GM20000 (cell line): ENCODE results near the gene PIK3AP1.

Source experiments
- DNase-seq: peaks from one replicate; pipeline ENCODE4 v3.0.0; 2012; ENCODE audit warnings: low spot score
- CTCF ChIP-seq: IDR thresholded peaks from 2 replicates; pipeline ENCODE4 v1.5.1; 2012; ENCODE audit warnings: mild to moderate bottlenecking, control low read depth; ENCODE audit errors: extremely low read depth, missing control alignments

PIK3AP1 gene

GRCh38 chr10:96642973-96643372, 77.3 kb downstream of the PIK3AP1 start:
- DNase-seq = peak; percentile 60
- peak; percentile 64 for TF ChIP-seq CTCF

- TF ChIP-seq CTCF = no peak
- DNase-seq = no peak
Observed at GRCh38 chr10:96642530-96642929, 77.8 kb downstream of the PIK3AP1 start.

GRCh38 chr10:96641396-96642295, 78.7 kb downstream of the PIK3AP1 start:
- DNase-seq = no peak
- TF ChIP-seq CTCF = no peak

- TF ChIP-seq CTCF = no peak
- no peak for DNase-seq
Observed at GRCh38 chr10:96639899-96640298, 80.4 kb downstream of the PIK3AP1 start.

GRCh38 chr10:96638696-96639095, 81.6 kb downstream of the PIK3AP1 start:
- TF ChIP-seq CTCF = no peak
- no peak for DNase-seq

GRCh38 chr10:96638120-96638519, 82.2 kb downstream of the PIK3AP1 start:
- no peak for TF ChIP-seq CTCF
- DNase-seq = no peak

GRCh38 chr10:96637709-96638108, 82.6 kb downstream of the PIK3AP1 start:
- DNase-seq = no peak
- no peak for TF ChIP-seq CTCF
